Mucosa of descending colon (tissue), 3 donors: ENCODE measurements around the gene SSTR5. TPM values are rescaled to one million over a fixed set of nuclear protein-coding genes. Genes with fewer than 3 reads are reported as not detected.

Experiments
- ATAC-seq: fragments of 200-7000 bp; cut with Tn5 transposase; one replicate; pipeline ENCODE4 v1.9.1; 2020; ENCODE audit warnings: mild to moderate bottlenecking, moderate library complexity
- DNase-seq, 3 donors: peaks; one replicate each; pipeline ENCODE4 v3.0.0-alpha.2; 2020
- H3K36me3 ChIP-seq: fragments of 200-600 bp; one replicate; pipeline ENCODE4 v1.8.0; 2021; ENCODE audit warnings: low read depth, mild to moderate bottlenecking
- H3K4me1 ChIP-seq: fragments of 200-600 bp; one replicate; pipeline ENCODE4 v1.8.0; 2021; ENCODE audit warnings: low read depth, mild to moderate bottlenecking
- H3K4me3 ChIP-seq: fragments of 200-600 bp; one replicate; pipeline ENCODE4 v1.8.0; 2021; ENCODE audit warnings: mild to moderate bottlenecking
- H3K9me3 ChIP-seq: fragments of 200-600 bp; one replicate; pipeline ENCODE4 v1.8.0; 2021; ENCODE audit warnings: mild to moderate bottlenecking
- CTCF ChIP-seq: fragments of 200-600 bp; IDR thresholded peaks from one replicate; pipeline ENCODE4 v1.8.0; 2022; ENCODE audit warnings: antibody characterized with exemption, mild to moderate bottlenecking
- intact Hi-C, 2 donors: fragments of 100-400 bp; cut with DNase I in 1 of 2; cut with micrococcal nuclease in 1 of 2; formaldehyde crosslinking; loops; one replicate each; pipeline versions ENCODE4 v1.11.0 to v1.11.1; 2022; cut with DNase I, micrococcal nuclease
- total RNA-seq, 3 donors: library from RNA; stranded (reverse); fragmentation: NEBNext Ultra II Directional in 2 of 3; extraction: Animal tissue kit (Norgen Biotek cat#: 25700) in 2 of 3; gene quantifications; one replicate each; pipeline versions ENCODE4 v1.2.1 to v1.2.4, GENCODE V29; 2021 to 2023
- donor health status: DM: no; HTN: no; CAD: no; lungs with moderate emphysema.
- donor health status: DM: no; HTN: no; CAD: no.
- donor health status: DM: no; HTN: yes; CAD: no.

The SSTR5 gene
- total RNA-seq, 3 donors from 2014 or later: not detected

- Histone ChIP-seq H3K4me1 (peaks cover 7% of the 10 kb centered on the region), H3K9me3 (no peaks in the 10 kb centered on the region), H3K36me3 (no peaks in the 10 kb centered on the region), H3K4me3 (no peak overlapping the region)
- ATAC-seq: no peak
- peak; percentile 9 for TF ChIP-seq CTCF
- intact Hi-C loops: no loop called here
- no peak for DNase-seq
These were observed 1.2 kb downstream of the SSTR5 start for GRCh38 chr16:1073566-1074378.

- no peak overlapping the region for H3K4me3 ChIP-seq
- no peak for TF ChIP-seq CTCF
- H3K9me3 ChIP-seq: no peaks in the 10 kb centered on the region
- intact Hi-C loops: no loop called here
- H3K36me3 ChIP-seq: no peaks in the 10 kb centered on the region
- ATAC-seq (no peak), DNase-seq (no peak)
- peaks cover 10% of the 10 kb centered on the region for H3K4me1 ChIP-seq
These were observed 1.8 kb downstream of the SSTR5 start for GRCh38 chr16:1074379-1074649.

GRCh38 chr16:1075546-1075945, 3.0 kb downstream of the SSTR5 start:
- no peaks in the 10 kb centered on the region for H3K36me3 ChIP-seq
- H3K4me3 ChIP-seq: no peak overlapping the region
- peaks cover 10% of the 10 kb centered on the region for H3K4me1 ChIP-seq
- ATAC-seq: no peak
- intact Hi-C loops: no loop called here
- DNase-seq: no peak
- no peak for TF ChIP-seq CTCF
- no peaks in the 10 kb centered on the region for H3K9me3 ChIP-seq

- ATAC-seq: no peak
- no peak for DNase-seq
- no peak for TF ChIP-seq CTCF
- intact Hi-C loops: no loop called here
- no peak overlapping the region for H3K4me3 ChIP-seq
- H3K36me3 ChIP-seq: no peaks in the 10 kb centered on the region
- no peaks in the 10 kb centered on the region for H3K9me3 ChIP-seq
- peaks cover 10% of the 10 kb centered on the region for H3K4me1 ChIP-seq
These were observed 4.4 kb downstream of the SSTR5 start for GRCh38 chr16:1076801-1077576.

- no peaks in the 10 kb centered on the region for H3K9me3 ChIP-seq
- intact Hi-C loops: no loop called here
- H3K4me1 ChIP-seq: peaks cover 10% of the 10 kb centered on the region
- TF ChIP-seq CTCF: no peak
- H3K36me3 ChIP-seq: no peaks in the 10 kb centered on the region
- DNase-seq (no peak), ATAC-seq (no peak)
- no peak overlapping the region for H3K4me3 ChIP-seq
These were observed 5.5 kb downstream of the SSTR5 start for GRCh38 chr16:1077877-1078578.
